Activated naive CD4-positive, alpha-beta T cell treated with anti-CD3 and anti-CD28 coated beads, Interleukin-2, amount 50 U/mL, for 16 hours (primary cell): ENCODE results near the gene UNC5C.
"Not testable (repeated sequence)": the region's sequence is repeated elsewhere in the genome, so short reads cannot be mapped to it uniquely, and the experiment has no call there.

ENCODE experiments used
- DNase-seq: peaks from one replicate; pipeline ENCODE4 v3.0.0-alpha.2; 2020

Gene UNC5C

DNA sequence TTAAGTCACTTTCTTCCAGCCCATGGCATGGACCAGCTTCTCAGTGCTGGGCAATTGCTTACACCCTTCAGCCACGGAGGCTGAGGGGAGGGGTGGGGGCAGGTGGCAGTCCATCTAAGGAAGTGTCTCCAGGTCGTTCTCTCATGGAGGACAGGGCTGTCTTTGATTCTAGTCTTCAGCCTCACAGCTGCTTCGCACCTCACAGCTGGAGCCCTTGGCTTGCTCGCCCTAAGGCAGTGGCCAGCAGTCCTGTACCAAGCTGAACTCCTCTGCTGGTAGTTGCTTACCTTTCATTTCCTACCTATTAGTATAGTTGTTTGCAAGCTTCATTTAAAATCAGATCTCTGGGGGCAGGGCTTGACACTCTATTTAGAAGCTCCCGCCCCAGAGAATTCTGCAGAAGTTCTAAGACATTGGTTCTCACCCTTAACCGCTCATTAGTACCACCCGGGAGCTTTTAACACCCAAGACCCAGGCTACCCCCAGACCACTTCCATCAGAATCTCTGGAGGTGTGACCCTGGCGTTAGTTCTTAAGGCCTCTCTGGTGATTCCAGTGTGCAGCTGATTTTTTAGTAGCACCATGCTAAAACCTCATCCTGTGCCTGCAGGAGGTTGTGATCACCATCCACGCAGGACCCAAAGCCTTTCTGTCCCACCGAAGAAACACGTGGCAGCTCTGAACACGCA is 386.8 kb downstream of the UNC5C start:
- DNase-seq = no peak

DNA sequence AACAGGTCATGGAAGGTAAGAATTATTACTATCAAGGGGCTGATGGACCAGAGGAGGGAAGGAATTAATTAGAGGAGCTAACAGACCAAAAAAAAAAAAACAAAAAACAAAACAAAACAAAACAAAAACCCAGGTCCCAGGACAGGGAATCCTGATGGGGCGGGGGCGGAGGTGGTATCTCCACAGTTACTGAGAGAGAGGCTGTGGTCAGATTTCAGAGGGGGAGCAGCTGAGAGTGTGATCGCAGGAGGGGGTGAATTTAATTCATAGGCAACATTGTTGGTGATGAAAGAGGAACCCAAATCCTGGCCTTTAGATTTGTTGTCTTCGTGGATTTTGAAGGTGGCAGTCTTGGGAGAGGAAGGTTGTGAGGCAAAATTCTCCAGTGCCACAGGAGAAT is 389.4 kb downstream of the UNC5C start:
- no peak for DNase-seq

- DNase-seq = no peak
These were observed 390.1 kb downstream of the UNC5C start for GRCh38 chr4:95158626-95159025.

GRCh38 chr4:95158045-95158444 is 390.7 kb downstream of the UNC5C start:
- DNase-seq = no peak

DNA sequence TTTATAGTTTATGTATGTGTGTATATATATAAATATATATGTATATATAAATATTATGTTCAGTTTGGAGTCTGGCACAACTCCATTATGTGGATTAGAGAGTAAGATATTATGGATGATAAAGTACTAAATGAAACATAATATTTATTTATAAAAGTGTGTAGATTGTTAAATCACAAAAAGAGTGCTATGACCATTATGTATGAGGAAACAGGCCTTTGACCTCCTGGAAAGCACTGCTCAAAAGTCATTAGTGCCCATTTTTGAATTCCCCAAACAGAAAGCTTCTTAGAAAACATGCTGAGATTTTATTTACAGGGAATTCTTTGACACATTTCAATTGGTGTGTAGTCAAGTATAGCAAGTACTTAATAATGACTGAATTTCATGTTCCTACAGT is 391.2 kb downstream of the UNC5C start:
- no peak for DNase-seq

DNA sequence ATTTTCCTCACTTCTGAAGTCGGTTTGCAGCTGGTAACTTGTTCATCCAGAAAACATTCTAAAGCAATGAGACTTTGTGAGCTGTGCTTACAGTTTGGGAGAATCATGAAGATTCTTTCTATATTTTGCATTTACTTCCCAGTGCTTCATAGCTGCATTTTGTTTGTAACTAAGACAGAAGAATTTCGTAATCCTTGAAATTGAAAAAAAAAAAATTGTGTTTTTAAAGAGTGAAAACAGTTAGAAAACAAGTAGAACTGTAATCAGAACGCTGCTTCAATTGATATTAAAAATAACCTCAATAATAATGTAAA is 392.4 kb downstream of the UNC5C start:
- DNase-seq = no peak

DNA sequence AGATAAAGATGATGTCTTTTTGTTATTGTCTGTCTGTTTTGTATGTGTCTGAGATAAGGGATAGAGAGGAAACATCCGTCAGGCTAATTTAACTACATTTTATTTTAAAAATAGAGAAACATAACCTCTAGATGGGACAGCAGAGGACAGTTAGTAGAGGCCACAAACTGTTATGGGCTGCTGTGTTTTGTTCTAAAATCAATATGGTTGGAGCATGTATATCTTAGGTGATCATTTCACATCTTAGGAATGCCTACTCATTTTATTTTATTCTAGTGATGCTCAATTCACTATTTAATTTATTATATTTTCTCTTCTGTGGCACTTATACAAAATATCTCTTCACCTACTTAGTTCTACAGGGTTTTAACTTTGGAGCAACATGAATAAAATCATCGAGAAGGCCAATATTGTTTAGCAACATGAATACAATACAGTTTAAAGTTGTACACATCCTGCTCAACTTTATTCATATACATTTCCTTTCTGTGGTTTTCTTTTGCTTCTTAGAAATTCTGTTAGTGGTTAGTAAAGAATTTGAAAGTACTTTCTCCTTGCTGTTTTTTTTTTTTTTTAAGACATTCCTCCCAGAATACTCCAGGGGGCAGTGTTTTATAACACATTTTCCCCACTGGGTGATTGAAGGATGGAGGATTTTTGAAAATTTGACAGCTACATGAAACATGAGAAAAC is 392.9 kb downstream of the UNC5C start:
- DNase-seq = no peak

GRCh38 chr4:95153182-95153581 is 395.6 kb downstream of the UNC5C start:
- no peak for DNase-seq

DNA sequence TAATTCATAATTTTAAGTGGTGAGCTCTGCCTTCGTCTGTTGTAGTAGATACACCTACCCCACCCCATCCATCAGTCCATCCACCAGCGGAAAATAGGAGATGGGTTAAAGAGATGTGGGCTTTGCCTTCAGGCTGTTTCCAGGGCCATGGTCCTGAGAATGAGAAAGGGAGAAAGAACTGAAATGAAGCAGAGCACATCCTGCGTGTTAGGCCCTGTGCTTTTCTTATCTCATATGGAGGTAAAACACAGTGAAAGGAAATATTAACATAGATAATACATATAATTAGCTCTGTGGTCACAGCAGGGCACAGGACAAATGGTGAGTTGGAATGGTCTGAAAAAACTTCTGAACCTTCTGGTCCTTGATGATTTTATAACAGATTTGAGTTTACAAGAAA is 397.5 kb downstream of the UNC5C start:
- DNase-seq = no peak

DNA sequence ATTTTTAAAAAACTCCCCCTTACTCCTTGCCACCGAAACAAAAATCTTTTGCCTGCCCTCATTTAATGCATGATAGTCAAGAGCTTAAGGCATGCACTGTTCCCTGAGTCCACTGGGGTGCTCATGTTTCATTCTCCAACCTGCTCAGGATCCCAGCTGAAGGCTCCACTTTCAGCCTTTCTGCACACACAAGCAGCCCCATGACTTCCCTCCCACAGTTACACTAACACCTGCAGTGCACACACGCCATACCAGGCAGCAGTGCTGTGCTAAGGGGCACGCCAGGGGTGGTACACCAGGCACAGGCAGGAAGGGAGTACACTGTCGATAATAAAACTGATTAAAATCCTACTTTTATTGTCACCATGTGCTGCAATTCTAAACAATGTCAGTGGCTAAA is 405.8 kb downstream of the UNC5C start:
- no peak for DNase-seq

DNA sequence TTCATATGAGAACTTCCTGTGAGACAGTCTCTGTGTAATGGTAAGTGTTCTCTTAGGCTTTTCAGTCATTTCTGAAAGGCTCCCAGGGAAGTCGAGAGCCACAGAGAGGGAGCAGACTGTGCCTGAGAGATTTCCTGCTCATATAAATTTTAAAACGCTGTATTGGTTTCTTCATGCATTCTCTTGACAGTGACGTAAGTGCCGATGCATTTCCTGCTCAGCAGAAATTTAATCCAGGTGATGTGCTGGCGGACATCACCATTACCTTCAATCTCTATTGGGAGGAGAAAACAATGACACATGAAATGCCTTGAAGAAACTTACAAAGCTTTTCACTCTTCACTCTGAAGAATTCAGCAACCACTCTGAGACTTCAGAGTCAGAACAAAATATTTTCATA is 407.4 kb downstream of the UNC5C start:
- DNase-seq = no peak

DNA sequence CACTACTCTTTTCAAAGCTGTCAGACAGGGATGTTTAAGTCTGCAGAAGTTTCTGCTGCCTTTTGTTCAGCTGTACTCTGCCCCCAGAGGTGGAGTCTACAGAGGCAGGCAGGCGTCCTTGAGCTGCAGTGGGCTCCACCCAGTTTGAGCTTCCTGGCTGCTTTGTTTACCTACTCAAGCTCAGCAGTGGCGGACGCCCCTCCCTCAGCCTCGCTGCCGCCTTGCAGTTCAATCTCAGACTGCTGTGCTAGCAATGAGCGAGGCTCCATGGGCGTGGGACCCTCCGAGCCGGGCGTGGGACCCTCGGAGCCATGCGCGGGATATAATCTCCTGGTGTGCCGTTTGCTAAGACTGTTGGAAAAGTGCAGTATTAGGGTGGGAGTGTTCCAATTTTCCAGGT is 409.3 kb downstream of the UNC5C start:
- not testable (repeated sequence) for DNase-seq

GRCh38 chr4:95134016-95134415 is 414.8 kb downstream of the UNC5C start:
- DNase-seq = not testable (repeated sequence)

GRCh38 chr4:95129821-95130311 is 418.9 kb downstream of the UNC5C start:
- DNase-seq = no peak

DNA sequence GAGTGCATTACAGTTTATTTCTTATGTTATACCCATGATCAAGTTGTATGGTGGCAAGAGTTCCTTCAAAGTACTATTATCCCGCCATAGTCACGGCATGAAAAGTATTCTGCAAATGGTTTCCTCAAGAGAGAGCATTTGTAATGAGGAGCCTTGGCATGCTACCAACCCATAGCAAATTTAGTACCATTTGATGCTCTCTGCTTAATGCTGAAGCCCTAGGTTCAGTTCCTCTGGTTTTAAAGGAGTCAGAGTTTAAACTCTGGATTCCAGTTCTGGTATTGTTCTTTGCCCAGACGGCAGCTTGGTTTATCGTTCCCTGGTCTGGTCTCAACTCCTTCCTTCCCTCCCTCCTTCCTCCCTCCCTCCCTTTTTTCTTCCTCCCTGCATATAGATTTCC is 419.7 kb downstream of the UNC5C start:
- DNase-seq = no peak

DNA sequence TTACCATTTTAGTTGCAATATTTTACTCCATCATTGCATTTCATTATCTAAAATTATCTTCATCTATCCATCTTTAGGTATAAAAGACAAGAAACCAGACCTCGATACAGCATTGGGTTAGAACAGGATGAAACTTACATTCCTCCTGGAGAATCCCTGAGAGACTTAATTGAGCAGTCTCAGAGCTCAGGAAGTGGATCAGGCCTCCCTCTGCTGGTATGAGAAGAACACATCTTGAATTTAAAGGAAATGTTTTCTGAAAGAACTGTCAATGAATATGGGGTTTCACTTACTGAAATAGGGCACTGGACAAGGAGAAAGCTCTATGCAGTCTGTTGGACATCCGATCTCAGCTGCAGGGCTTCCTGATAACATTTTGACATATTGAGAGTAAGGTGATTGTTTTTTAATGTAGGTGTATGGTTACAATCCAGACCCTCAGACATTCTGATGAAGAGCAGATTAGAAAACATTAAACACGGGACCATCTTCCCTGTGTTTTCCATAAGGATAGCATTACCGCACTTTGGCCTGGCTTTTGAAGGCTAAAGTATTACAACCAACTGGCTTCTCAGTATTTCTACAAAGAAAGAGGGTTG is 423.8 kb downstream of the UNC5C start:
- no peak for DNase-seq

DNA sequence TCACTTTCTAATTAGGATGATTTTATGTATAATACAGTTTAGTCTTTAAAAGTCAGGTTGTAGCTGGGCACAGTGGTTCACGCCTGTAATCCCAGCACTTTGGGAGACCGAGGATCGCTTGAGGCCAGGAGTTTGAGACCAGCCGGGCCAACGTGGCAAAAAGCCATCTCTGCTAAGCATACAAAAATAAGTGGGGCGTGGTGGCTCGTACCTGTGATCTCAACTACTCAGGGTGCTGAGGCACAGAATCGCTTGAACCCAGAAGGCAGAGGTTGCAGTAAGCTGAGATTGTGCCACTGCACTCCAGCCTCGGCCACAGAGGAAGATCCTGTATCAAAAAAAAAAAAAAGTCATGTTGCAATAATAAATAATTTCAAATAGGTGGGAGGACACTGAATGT is 426.8 kb downstream of the UNC5C start:
- no peak for DNase-seq

DNA sequence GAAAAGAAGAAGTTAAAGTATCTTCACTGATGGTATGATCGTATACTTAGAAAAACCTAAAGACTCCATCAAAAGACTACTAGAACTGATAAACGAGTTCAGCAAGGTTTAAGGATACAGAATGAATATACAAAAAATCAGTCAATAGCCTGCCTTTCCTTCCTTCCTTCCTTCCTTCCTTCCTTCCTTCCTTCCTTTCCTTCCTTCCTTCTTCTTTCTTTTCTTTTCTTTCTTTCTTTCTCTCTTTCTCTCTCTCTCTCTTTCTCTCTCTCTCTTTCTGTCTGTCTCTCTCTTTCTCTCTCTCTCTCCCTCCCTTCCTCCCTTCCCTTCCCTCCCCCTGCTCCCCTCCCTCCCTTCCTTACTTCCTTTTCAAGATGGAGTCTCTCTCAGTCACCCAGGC is 428.3 kb downstream of the UNC5C start:
- no peak for DNase-seq

DNA sequence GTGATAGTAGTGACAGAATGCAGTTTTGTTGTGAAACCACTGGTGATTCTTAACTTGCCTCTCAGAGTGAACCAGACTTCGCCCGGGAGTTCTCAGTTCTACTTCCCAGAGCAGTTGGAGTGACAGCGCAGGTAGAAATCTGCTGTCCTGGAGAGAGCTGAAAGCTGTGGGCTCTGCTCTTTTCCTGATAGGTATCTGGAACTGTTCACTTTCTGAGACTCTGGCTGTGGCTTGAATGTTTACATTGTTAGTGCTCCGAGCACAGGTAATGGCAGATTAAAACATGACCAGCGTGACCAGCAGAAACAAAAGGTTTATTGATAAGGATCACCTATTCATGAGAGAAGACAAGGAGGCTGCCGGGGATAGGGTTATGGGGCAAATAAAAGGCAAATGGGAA is 430.3 kb downstream of the UNC5C start:
- DNase-seq = no peak

DNA sequence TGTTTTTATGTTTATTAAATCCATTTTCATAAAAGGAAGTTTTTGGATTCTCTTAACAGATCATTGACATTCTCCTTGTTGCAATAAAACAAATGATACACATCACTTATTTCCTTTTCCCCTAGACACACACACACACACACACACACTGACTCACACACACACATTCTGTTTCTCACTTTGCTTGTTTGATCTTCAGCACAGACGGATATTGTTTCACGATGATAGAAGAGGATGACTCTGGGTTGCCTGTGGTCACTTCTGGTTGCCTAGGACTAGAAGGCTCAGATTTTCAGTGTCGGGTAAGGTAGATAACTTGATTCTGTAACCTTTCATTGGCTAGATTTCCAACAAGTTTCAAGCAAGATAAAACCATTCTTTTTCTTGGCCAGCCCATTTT is 434.3 kb downstream of the UNC5C start:
- DNase-seq = no peak
